NCI-H128 (cell line): ENCODE measurements around the gene PSTPIP1.
"Not testable (repeated sequence)": the region's sequence is repeated elsewhere in the genome, so short reads cannot be mapped to it uniquely, and the experiment has no call there.

Experiments used
- DNase-seq: peaks from one replicate; lab custom pipeline; 2025; ENCODE audit not compliant: unreplicated experiment; lab: John Stamatoyannopoulos, UW

Gene PSTPIP1

DNA sequence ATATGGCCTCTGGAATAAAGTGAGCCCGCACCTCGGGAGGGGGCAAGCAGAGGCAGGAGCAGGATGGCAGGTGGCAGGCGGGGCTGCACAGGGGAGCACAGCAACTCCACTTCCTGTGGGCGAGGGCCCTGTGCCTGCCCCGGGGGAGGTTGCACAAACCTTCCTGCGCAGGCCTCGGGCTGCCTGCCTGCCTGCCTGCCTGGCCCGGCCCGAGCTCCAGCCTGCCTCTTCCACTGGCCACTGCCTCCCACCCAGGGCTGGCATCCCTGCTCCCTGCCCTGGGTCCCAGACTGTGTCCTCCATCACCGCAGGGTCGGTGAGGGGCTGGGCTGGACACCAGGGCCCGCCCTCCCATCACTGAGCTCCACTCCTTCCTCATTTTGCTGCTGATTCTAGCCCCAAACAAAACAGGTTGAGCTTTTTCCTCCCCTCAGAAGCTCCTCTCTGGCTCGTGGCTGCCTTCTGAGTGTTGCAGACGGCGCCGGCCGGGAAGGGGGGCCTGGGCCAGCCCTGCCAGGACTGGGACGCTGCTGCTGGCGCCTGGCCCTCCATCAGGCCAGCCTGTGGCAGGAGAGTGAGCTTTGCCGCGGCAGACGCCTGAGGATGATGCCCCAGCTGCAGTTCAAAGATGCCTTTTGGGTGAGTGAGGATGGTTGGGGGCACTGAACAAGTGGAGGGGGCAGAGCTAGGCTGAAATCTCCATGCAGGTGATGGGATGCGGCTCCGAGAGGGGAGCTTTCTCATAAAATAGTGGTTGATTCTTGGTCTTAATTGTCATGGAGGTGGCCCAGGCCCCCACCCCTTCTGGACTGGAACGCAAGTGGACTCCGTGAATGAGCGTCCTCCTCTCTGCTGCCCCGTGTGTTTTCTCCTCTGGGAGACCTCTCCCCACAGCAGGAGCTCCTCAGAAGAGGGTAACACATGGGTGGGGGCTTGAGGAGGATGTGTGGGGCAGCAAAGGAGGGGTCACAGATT, at the start of gene PSTPIP1:
TSS of gene PSTPIP1 (plus strand) at position 156 of the 975 bp plus-strand sequence. CDS start at position 604, 448 bp downstream.
- no peak for DNase-seq

DNA sequence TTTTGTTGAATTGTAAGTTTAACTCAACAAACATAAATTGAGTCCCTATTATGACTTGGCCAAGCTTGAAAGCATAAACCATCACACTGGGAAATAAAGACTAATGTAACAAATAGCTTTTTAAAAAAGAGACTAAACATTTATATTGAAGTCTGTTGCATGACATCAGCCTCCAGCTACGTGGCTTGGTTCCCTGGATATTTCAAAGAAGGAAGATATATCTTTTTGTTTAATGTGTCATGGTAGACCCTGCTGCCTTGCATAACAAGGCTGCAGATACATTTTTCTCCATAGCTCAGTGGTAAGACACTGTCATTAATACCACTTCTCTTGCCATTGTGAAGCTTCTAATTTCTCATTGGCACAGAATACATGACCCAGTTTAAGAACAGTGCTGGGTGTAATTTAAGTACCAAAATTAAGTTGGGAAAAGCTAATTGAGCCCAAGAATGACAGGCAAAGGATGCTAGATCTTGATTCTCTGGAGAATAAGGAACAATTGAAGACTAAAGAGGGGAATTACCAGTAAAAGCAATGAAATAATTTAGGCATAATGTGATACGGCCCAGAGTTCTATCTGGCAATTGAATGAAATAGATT, 49.3 kb upstream of the PSTPIP1 start:
- no peak for DNase-seq

DNA sequence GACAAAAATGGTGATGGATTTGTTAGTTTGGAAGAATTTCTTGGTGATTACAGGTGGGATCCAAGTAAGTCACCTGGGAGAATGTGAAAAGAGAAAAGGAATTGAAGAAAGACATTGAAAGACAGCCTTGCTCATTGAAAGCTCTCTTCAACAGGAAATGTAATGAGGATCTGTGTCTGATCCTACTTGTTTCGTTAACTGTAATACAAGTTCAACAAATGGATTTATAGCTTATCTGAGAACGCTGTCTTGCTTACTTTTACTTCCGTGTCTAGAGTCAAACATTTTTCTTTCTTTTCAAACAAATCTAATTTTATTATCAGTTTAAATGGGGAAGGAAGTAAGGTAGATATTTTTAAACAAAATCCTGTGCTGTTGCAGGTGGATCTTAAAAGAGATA, 47.5 kb upstream of the PSTPIP1 start:
- DNase-seq, result no peak

DNA sequence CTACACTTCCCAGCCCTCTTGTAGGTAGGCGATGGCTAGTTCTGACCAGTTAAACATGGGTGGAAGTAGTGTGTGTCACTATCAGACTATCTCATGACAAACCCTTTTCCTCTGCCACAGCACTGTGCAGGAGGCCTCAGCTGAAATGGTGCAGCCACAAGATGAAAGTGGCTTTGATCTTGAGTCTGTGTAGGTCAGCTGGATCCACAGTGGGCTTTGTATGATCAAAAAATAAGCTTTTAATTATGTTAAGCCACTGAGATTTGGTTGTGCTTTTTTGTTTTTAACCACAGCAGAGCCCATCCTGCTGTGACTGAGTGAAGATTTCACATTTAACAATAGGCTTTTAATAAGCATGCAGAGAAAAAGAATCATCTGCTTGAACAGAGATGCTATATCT, 43.7 kb upstream of the PSTPIP1 start:
- no peak for DNase-seq

DNA sequence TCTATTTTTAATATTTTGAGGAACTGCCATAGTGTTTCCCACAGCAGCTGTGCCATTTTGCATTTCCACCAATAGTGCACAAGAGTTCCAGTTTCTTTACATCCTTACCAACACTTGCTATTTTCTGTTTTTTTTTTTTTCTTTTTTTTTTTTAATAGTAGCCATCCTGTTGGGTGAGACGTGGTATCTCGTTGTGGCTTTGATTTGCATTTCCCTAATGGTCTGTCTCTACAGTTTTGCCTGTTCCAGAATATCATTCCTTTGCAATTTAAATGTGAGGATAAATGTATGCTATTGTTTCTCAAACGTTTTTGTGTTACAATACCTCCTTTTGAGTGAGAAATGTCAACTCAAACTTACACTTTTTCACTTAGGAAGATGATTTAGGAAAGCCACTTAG, 41.0 kb upstream of the PSTPIP1 start:
- no peak for DNase-seq

DNA sequence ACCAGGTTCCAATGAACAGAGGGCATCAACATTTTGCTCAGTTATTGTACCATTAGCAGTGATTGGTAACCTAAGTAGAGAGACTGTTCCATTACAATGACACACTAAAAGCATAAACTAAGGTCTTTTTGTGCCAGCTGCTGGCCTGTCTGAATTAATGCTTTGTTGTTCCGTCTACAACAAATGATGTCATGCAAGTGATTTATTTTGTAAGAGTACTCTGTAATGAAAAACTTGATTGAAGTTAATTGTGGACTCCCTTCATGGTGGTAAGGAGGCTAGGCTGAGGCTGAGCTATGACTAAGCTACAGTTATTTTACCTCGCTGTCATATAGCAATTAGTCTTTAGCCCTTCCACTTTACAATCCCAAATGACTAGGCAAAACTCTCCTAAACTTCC, 40.2 kb upstream of the PSTPIP1 start:
- DNase-seq, result no peak

DNA sequence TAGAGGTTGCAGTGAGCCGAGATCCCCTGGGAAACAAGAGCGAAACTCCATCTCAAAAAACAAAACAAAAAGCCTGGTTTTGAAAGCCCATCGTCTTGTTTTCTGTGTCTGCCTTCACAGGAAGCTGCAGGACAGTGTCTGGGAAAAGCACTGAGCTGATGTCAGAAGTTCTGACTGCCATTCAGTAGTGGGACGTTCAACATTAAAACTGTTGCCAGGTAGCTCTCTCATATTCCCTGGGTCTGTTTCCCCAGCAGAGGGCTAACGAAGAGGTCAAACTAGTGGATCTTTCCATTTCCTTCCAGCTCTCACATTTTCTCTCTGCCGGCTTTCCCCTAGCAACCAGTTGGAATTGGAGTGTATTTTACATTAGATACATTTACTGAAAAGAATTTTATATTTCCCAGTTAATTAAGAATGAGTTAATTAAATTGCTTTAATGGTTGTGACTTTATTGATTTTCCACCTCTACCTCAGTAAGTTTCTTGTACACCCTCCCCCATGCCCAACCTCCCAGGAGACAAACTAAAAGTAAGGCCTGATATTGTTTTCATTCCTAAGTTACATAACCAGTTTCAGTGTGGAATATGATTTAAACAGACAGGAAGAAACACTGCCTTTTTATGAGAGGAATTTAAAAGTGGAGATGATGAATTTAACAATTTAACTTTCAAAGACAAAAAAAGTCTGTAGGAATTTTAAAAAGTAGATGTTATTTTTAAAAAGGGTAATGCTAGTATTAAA, 33.5 kb upstream of the PSTPIP1 start:
- no peak for DNase-seq

DNA sequence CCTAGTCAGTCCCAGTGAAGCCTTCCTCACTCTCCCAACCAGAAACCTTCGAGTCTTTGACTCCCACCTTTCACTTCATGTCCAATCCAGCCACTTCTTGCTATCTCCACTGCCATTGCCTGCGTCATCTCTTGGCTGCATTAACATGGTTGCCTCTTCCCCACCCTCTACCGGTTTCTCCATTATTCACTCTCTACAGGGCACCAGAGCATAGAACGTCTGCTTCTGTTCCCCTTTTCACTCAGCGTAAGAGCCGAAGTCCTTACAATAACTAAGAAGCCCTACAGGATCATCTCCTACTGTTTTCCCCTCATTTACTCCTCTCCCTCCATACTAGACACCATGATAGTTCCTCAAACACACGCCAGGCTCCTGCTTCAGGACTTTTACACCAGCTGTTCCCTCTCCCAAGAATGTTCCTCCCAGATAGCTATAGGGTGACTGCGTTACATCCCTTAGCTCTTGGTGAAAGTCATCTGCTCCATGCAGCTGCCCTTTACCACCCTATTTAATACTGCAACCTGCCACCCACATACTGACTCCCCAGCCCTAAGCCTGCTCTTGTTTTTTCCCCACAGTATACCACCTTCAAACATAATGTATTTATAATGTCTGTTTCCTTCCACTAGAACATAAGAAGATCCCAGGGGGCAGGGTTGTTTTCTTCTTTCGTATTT, 32.5 kb upstream of the PSTPIP1 start:
- no peak for DNase-seq

DNA sequence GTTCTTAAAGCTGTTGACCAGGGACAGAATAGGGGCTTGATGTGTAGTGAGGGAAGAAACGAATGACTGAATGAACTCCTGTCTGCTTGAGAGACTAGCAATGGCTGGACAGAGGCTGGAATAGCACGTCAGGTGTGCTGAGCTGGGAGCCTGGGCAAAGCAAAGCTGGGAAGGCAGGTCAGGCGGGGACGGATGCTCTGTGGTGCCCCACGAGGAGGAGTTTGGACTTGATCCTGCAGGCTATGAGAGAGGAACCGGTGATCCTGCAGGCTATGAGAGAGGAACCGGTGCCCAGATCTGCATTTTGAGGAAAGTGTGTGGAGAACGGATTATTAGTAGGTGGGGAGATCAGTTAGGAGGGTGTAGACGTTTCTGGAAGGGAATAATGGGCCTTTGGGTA, 31.3 kb upstream of the PSTPIP1 start:
- DNase-seq, result no peak

DNA sequence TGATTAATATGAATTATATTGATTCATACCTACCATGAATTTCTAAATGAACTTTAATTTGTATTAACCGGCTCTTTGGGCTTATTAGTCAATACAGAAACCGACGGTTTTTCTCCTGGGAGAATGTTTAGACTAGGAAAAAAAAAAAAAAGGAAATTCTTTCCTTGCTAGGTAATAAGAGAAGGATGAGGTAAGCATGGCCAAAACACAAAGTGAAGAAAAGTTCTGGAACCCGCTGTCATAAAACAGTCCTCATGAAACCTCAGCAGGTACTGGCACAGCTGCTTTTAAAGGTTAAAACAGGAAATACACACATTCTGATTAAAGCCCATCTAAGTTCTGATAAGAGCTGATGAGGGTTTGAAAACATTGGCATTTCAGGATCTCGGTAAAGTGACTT, 30.8 kb upstream of the PSTPIP1 start:
- DNase-seq, result no peak

DNA sequence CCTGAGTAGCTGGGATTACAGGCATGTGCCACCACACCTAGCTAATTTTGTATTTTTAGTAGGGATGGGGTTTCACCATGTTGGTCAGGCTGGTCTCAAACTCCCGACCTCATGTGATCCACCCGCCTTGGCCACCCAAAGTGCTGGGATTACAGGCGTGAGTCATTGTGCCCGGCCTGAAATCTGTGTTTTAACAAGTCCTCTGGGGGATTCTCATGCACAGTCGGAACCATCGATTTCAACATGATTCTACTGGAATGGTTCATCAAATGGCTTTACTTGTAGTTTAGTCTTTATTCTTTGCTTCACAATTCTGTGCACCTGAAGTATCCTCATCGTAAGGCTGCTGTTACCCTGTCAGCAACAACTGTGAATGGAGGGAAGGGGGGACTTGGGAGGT, 28.9 kb upstream of the PSTPIP1 start:
- DNase-seq, result not testable (repeated sequence)

DNA sequence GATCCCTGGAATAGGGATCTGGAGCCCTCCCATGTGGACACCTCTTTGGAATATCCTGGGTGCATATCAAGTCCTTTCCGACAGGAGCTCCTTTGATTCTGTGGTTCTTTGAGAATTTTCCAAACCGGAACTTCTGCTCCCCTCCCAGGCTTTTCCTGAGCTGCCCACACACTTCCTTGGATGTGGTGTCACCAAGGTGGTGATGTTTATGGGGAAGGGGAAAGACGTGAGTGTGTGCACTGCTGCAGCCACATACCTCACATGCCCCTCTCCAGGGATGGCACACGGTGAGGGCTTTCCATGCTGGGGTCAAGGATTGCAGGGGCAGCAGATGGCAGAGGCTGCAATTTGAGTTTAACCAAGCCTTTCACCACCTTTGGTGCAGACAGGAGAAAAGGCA, 27.9 kb upstream of the PSTPIP1 start:
- no peak for DNase-seq

DNA sequence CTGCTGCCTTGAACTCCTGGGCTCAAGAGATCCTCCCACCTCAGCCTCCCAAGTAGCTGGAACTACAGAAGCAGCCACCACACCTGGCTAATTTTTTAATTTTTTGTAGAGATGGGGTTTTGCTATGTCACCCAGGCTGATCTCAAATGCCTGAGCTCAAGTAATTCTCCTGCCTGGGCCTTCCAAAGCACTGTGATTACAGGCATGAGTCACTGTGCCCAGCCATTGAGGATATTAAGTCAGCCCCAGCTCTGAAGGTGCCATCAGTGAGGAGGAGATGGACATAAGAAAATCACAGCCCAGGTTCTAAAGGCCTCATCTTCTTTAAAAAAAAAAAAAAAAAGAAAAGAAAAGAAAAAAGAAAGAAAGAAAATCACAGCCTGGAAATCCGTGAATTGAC, 26.6 kb upstream of the PSTPIP1 start:
- no peak for DNase-seq

DNA sequence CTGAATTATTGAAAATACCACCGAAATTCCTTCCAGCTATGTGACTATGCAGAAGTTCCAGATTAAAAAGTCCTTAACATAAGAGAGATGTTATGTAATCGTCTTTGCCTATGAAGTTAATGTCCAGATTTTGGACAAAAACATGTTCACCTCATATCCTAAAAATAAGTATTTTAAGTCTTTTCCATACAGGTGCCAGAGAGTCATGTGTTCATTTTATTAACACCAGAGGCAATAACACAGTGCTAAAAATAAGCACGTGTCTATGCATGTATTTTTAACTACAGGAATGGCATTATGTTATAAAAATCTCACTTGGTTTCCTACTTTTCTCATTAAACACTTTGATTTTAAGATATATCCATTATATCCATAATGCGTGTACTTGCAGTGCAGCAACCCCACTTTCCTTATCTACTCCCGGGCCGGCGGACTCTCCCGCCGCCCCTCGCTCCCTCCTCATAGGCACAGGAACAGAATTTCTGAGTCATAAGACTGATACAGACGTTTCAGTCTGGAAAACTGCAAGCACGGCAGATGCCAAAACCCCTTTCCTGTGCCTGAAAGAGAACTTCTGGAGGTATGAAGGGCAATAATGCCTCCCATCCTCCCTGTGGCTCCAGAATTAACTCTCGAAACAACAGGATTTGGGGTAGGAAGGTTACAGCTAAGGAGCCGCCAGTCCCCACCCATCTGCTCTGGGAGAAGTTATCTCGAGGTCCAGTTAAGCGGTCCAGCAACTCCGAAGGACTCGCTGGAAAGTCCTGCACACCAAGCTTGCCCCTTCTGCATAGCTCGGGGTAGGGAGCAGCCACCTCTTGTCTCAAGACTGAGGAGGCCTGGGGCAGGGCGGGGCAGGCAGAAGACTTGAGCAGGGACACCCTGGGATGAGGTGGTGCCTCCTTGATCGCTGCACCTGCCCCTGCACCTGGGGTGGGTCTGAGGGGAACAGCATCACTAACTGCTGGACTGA, 22.3 kb upstream of the PSTPIP1 start:
- no peak for DNase-seq

DNA sequence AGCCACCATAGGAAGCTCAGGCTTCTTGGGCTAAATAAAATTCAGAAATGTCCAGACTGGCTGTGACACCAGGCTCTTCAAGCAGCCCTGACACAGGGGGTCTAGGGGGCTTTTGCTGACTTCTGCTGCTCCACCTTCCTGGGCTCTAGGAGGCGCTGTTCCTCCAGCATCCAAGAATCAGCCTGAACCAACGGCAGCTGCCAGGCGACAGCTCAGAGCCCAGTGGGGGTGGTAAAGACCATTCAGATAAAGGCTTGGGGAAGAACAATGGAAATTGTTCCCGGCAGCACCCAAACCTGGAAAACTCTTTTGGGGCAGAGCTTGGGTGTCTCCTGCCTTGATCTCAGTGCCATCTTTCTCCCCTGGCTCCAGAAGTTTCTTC, 21.6 kb upstream of the PSTPIP1 start:
- no peak for DNase-seq

DNA sequence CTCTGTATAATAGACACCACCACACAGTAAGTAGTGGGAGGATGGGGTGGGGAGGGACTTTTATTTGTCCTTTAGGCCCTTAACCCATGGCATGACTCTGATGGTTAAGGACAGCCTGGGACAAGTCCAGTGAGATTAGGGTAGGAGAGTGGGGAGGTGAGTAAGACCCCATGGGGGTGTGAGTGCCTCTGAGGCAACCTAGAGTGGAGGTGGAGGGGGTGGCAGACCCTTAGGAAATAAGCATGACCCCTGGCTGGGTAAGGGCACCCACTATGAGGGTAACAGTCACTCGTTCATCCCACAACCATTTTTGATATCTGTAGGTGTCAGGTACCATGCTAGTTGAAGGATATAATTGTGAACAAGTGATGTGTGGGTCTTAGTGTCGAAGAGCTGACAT, 21.0 kb upstream of the PSTPIP1 start:
- no peak for DNase-seq

DNA sequence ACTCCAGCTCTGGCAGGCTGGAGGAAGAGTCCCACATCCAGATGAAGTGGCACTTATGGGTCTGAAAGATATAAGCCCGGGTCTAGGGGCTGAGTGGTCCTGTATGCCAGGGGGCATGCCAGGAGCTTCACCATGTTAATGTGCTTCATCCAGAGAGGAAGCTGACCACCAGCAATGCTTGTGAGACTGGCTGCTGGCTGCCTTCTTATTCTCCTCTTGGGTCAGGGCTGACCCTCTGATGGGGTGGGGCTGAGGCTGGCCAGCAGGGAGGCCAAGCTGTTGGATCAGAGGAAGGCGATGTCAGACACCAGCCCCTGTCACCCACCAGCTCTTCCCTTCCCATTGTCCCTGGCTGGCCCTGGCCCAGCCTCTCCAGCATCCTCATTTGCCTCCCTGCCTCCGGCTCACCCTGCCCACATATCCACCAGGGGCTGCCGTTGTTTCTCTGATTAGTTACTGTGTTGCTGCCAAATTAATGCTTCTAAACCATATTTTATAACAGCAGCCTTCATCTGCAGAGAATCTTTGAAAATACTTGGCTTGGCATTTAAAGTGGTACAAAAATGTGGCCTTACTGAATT, 20.4 kb upstream of the PSTPIP1 start:
- DNase-seq, result no peak

DNA sequence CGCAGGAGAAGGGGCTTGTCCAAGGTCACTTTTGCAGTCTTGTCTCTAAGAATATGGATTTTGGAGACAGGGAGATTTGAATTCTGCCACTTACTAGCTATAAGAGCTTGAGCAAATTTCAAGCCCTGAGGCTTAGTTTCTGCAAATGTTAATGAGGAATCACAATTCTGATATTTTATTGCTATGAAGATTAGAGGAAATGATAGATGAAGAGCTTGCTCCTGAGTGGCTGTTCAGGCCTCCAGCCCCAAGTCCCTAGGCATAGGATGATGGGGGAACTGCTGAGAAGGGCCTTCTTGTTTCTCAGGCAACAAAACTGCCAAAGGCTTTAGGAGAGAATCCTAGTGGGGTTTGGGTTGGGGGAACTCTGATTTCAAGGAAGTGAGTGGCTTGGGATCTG, 18.8 kb upstream of the PSTPIP1 start:
- no peak for DNase-seq

DNA sequence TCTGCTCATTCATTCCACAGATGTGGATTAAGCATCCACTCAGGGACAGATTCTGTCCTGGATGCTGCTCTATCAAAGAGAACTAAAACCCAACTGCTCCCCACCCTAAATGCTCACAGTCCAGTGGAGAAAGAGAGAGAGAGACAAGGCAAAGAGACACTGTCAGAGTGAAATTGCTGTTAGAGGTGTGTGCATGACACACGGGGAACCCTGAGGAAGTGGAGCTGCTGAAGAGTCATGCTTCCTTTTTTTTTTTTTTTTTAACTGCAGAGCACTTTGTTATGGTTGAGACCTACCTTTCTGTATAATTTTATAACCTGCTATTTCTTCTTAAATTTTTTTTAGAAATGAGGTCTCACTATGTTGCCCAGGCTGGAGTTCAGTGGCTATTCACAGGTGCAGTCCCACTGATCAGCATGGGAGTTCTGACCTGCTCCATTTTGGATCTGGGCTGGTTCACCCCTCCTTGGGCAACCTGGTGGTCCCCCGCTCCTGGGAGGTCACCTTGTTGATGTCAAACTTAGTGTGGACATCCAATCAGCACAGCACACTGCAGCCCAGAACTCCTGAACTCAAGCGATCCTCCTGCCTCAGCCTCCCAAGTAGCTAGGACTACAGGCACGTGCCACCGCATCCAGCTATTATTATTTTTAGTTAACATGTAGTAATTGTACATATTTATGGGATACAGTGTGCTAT, 18.2 kb upstream of the PSTPIP1 start:
- DNase-seq, result no peak
